Measurements from ENCODE around the gene OR2T10.
A peak's percentile ranks its signal among the peaks of the same experiment; 100 is the strongest.
"Not testable (repeated sequence)": the region's sequence is repeated elsewhere in the genome, so short reads cannot be mapped to it uniquely, and the experiment has no call there.

The OR2T10 gene

GRCh38 chr1:248593226-248593625 is 4.3 kb downstream of the OR2T10 start:
- no peak for DNase-seq

GRCh38 chr1:248592655-248593054 is 4.8 kb downstream of the OR2T10 start:
- no peak for DNase-seq

- no peak for DNase-seq
Measured at GRCh38 chr1:248590055-248590454, 7.4 kb downstream of the OR2T10 start.

GRCh38 chr1:248589334-248589733 is 8.2 kb downstream of the OR2T10 start:
- DNase-seq: no peak

GRCh38 chr1:248585266-248585665 is 12.2 kb downstream of the OR2T10 start:
- DNase-seq: no peak

GRCh38 chr1:248576260-248576980 is 21.1 kb downstream of the OR2T10 start:
- no peak for DNase-seq

- DNase-seq: not testable (repeated sequence)
Measured at GRCh38 chr1:248574657-248575056, 22.8 kb downstream of the OR2T10 start, which contains the start of gene OR2T34. OR2T34 (minus strand) TSS chr1:248574757; CDS start chr1:248574757, 0 bp downstream.

GRCh38 chr1:248573856-248574255 is 23.6 kb downstream of the OR2T10 start:
- DNase-seq: not testable (repeated sequence)

- not testable (repeated sequence) for DNase-seq
Measured at GRCh38 chr1:248572049-248572448, 25.5 kb downstream of the OR2T10 start.

GRCh38 chr1:248570811-248571210 is 26.7 kb downstream of the OR2T10 start:
- not testable (repeated sequence) for DNase-seq

- DNase-seq: not testable (repeated sequence)
Measured at GRCh38 chr1:248569049-248569448, 28.5 kb downstream of the OR2T10 start.

- peak; percentile 10 for DNase-seq
Measured at GRCh38 chr1:248565530-248566373, 31.7 kb downstream of the OR2T10 start.

GRCh38 chr1:248562672-248563071 is 34.8 kb downstream of the OR2T10 start, which contains the start of gene OR2T29:
OR2T29 (minus strand) TSS chr1:248562772; CDS start chr1:248559491, 3,281 bp downstream.
- not testable (repeated sequence) for DNase-seq

GRCh38 chr1:248551027-248551426 is 46.5 kb downstream of the OR2T10 start:
- DNase-seq: not testable (repeated sequence)

- not testable (repeated sequence) for DNase-seq
Measured at GRCh38 chr1:248547383-248547782, 50.1 kb downstream of the OR2T10 start.

Measured in CD4-positive, alpha-beta T cell treated with Interleukin-6 for 4 hours (primary cell).